Right ventricle myocardium inferior (tissue), 1 donor: ENCODE measurements around the gene MYH9. TPM values are rescaled to one million over a fixed set of nuclear protein-coding genes. Genes with fewer than 3 reads are reported as not detected.
A peak's percentile ranks its signal among the peaks of the same experiment; 100 is the strongest.
"Not testable (repeated sequence)": the region's sequence is repeated elsewhere in the genome, so short reads cannot be mapped to it uniquely, and the experiment has no call there.

Experiments used
- ATAC-seq: fragments of 200-7000 bp; cut with Tn5 transposase; one replicate; pipeline ENCODE4 v1.9.1; 2020; ENCODE audit warnings: mild to moderate bottlenecking, moderate library complexity
- DNase-seq: peaks from one replicate; pipeline ENCODE4 v3.0.0; 2021; ENCODE audit errors: missing footprints
- intact Hi-C: fragments of 100-400 bp; cut with DNase I; formaldehyde crosslinking; loops from one replicate; pipeline ENCODE4 v1.11.0; 2022
- long read RNA-seq: library from polyadenylated mRNA; unstranded; transcript quantifications from one replicate; pipeline ENCODE4 v2.0.0, GENCODE V29; 2021
- total RNA-seq: library from RNA; stranded (reverse); fragmentation: NEBNext Ultra II Directional; extraction: Animal tissue kit (Norgen Biotek cat#: 25700); gene quantifications from one replicate; pipeline ENCODE4 v1.2.1, GENCODE V29; 2021
- donor health status: DM: no; HTN: yes; CAD: no; lungs with severe emphysema.

MYH9 gene
- 180 TPM for total RNA-seq
- long read RNA-seq, full-length matches to known transcripts: 16 of 67 reads
- long read RNA-seq, partial matches to known transcripts: 42 of 67 reads
- long read RNA-seq, other reads (novel, unspliced or antisense): 9 of 67 reads

- peak; percentile 97 for ATAC-seq
- peak; percentile 100 for DNase-seq
- intact Hi-C loops: loop anchor here (1.0 to 2.0 kb wide), 5 partner anchors 17 to 79 kb away; no protein-coding TSS in a partner anchor
Measured at GRCh38 chr22:36387959-36388726, at the start of gene MYH9. TSS of gene MYH9 (minus strand) at chr22:36387967. CDS start at chr22:36349236, 38,731 bp downstream.

DNA sequence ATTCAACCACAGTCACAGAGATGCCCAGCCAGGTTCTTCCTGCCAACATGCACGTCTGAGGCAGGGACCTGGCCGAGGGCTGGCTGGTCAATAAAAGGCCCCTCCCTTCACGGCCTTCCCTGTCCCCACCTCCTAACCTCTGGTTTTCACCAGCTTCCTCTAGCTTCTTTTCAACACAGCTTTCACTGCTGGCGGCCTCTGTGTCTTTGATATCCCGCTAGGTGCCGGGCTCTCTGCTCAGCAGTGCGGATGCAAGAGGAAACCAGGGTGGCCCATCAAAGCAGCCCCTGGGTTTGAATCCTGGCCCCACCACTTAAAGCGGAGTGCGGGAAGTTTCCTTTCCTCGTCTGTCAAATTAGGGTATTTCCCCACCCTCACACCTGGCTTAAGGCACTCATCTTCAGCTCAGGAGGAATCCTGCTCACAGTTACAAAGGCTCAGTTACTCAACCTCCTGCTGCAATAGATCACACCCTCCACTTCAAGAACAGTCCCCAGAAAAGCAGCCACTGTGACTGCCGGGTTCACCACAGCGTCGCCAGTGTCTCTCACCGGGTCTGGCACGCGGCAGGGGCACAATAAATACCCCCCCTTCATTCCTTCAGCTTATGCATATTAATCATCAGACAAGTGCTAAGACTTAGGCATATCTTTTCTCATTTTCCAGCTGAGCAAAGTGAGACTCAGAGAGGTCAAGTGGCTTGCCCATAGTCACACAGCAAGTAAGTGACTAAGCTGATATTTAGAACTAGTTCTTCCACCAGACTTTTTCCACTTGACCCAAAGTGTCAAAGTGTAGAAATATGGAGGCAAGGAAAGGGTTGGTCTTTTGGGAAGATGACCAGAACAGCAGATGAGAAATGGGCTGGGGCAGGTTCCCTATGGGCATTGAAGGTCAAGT is 48.0 kb upstream of the MYH9 start:
- DNase-seq (no peak), ATAC-seq (no peak)

GRCh38 chr22:36433318-36434231 is 45.8 kb upstream of the MYH9 start:
- ATAC-seq (no peak), DNase-seq (no peak)
- intact Hi-C loops: no loop called here

More for the DNA sequence above, 48.0 kb upstream of the MYH9 start:
- intact Hi-C loops: no loop called here

DNA sequence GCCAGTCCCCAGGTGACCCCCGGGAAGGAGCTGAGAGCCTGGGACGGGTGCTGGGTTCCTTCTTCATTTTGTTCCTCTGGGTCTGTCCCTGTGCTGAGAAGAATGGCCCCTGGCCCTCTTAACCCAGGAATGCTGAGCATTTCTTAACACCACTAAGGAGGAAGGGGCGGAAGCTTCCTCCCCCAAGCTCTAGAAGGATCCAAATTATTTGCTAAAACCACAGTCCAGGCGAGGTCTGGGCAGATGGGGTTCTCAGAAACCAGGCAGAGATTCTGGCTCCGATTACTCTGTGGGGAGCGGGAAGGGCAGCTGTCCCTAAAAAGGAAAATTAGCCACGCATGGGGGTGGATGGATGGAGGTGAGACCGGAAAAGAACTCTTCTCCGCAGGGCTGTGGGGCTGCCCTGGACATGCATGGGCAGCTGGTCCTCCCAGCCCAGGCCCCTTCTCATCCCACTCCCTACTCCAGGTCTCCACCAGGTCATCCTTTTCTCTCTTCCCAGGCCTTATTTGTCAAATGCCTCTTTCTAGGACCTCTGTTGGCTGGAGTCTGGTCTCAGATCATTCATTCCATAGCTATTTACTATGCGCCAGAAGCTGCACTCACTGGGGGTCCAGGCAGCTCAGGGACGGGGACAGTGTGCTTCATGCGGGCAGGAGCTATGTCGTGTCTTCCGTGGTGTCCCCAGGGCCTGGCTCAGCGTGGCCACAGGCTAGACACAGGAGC is 45.0 kb upstream of the MYH9 start:
- ATAC-seq: no peak
- no peak for DNase-seq
- intact Hi-C loops: no loop called here

DNA sequence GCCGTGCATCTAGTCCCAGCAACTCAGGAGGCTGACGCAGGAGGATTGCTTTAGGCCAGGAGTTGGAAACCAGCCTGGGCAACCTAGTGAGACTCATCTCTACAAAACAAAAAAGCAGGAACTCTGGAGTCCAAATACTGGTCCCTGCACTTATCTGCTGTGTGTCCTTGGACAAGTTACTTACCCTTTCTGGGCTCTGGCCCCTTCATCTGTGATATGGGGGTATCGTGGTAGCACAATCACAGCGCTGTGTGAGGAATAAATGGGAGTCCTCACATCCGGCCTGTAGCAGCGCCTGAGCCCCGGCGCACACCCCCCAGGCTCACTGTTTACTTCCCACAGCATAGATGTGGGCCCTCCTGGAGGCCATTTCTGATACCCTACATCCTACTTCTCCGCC is 44.2 kb upstream of the MYH9 start:
- intact Hi-C loops: no loop called here
- no peak for ATAC-seq
- DNase-seq: no peak

- DNase-seq (no peak), ATAC-seq (no peak)
- intact Hi-C loops: no loop called here
Measured at GRCh38 chr22:36430863-36431262, 43.1 kb upstream of the MYH9 start.

GRCh38 chr22:36427952-36428351 is 40.2 kb upstream of the MYH9 start:
- DNase-seq, ATAC-seq, intact Hi-C loops: not testable (repeated sequence)

GRCh38 chr22:36425977-36426523 is 38.3 kb upstream of the MYH9 start:
- DNase-seq: peak; percentile 83
- intact Hi-C loops: no loop called here
- ATAC-seq: peak; percentile 66

- intact Hi-C loops: loop anchor here (5.0 kb wide), 1 partner anchor 32 kb away; no protein-coding TSS in a partner anchor
- no peak for ATAC-seq
- no peak for DNase-seq
Measured at GRCh38 chr22:36424901-36425579, 37.3 kb upstream of the MYH9 start.

DNA sequence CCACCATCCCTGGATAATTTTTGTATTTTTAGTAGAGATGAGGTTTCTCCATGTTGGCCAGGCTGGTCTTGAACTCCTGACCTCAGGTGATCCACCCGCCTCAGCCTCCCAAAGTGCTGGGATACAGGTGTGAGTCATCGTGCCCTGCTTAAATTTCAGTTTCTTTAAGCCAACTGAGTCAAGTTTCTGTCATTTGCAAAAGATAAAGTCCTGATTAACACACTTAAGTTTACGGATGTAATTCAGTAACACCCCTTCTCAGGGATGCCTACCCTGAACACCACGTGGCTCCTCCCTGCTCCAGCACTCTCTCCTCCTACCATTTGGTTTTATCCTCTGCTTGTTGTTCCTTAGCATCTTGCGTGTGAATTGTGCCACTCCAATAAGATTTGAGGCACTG is 36.7 kb upstream of the MYH9 start:
- intact Hi-C loops: loop anchor here (5.0 kb wide), 1 partner anchor 33 kb away; no protein-coding TSS in a partner anchor
- not testable (repeated sequence) for DNase-seq, ATAC-seq

DNA sequence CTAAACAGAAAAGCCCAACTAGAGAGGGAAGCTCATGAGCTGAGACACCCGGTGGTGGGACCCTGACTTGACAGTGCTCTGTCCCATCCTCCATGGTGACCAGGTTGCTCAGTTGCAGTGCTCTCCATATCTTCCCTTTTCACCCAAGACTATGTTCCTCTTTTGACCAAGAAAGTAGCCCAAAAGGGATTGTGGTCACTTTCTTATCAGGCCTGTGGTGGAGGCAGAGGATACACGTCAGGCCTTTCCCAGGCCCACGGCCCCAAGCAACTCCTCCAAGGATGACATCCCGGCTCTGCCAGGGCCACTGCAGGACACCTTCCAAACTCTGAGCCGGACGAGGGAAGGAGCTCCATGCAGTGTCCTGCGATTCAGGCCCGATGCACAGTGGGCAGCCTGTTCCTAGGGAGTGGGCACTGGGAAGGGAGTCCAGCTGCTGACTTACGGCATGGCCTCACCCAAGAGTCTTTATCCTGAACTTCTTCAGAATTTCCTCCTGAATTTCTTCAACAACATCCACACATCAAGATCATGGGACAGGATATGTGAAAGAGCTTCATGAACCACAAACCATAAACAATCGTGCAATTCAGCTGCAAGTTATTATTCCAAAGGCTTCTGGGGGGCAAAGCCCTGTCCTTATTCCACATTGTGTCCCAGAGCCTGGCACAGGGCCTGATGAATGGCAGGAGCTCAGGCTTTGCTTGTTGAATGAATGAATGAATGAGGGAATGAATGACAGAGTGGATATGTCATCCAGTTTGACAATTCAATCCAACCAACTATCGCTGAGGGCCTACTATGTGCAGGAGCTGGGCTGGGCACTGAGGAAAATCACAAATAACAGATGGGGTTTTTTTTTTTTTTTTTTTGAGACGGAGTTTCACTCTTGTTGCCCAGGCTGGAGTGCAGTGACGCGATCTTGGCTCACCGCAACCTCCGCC is 36.0 kb upstream of the MYH9 start:
- DNase-seq (no peak), ATAC-seq (no peak)

GRCh38 chr22:36422287-36423014 is 34.7 kb upstream of the MYH9 start:
- intact Hi-C loops: loop anchor here (5.0 kb wide), 1 partner anchor 35 kb away; no protein-coding TSS in a partner anchor
- DNase-seq (no peak), ATAC-seq (no peak)

More for the DNA sequence above, 36.0 kb upstream of the MYH9 start:
- intact Hi-C loops: loop anchor here (5.0 kb wide), 1 partner anchor 34 kb away; no protein-coding TSS in a partner anchor

DNA sequence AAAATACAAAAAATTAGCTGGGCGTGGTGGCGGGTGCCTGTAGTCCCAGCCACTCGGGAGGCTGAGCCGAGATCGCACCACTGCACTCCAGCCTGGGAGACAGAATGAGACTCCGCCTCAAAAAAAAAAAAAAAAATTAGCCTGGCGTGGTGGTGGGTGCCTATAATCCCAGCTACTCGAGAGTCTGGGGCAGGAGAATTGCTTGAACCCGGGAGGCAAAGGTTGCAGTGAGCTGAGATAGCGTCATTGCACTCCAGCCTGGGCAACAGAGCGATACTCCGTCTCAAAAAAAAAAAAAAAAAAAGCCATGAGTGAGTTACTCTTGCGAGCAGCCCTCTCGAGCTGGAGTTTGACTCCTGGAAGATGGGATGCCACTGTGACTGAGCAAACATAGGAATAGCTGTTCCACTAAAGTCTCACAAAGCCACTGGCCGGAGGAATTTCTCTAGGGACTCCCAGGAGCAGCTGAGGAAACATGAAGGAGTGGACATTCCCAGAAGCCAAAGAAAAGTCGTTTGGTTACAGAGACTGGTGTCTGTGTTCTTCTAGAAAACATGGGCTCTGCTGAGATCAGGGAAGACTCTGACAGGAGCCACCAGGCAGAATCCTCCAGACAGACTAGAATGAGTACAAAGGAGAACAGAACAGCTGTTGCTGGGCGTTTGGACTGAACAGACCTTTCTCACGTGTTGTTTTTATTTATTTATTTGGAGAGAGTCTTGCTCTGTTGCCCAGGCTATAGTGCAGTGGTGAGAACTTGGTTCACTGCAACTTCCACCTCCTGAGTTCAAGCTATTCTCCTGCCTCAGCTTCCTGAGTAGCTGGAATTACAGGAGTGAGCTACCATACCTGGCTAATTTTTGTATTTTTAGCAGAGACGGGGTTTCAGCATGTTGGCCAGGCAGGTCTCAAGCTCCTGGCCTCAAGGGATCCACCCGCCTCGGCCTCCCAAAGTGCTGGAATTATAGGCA is 32.4 kb upstream of the MYH9 start:
- ATAC-seq (peak; percentile 50), DNase-seq (no peak)
- intact Hi-C loops: loop anchor here (5.0 kb wide), 2 partner anchors 37 to 52 kb away; no protein-coding TSS in a partner anchor
